GM12874 (cell line): ENCODE data around the gene C14orf180.

ENCODE experiments used
- CTCF ChIP-seq: IDR thresholded peaks from 2 replicates; pipeline ENCODE4 v1.5.1; 2011; ENCODE audit warnings: low read depth, mild to moderate bottlenecking, control low read depth, low read length, moderate library complexity; ENCODE audit not compliant: insufficient read depth

C14orf180 gene

DNA sequence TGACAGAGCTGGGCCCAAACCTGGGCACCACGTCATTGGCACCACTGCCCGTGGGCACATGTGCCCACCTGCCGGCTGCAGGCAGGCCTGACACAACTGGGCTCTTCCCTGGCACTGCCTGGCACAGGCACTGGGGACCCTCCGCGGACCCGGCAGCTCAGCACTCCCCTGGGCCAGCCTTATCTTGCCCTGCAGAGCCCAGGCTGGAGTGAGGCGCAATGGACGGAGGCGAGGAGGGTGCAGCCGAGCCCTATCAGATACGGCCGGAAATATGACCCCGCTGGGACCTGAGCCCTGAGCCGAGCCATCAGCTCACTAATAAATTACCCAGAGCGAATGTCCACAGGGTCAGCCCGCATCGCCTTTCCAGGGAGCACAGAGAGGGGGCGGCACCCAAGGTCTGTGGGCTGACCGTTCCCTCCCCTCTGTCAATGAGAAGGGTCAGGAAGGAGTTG lies 1.7 kb upstream of the C14orf180 start:
- no peak for TF ChIP-seq CTCF

GRCh38 chr14:104578321-104578720 lies 1.2 kb upstream of the C14orf180 start:
- no peak for TF ChIP-seq CTCF

DNA sequence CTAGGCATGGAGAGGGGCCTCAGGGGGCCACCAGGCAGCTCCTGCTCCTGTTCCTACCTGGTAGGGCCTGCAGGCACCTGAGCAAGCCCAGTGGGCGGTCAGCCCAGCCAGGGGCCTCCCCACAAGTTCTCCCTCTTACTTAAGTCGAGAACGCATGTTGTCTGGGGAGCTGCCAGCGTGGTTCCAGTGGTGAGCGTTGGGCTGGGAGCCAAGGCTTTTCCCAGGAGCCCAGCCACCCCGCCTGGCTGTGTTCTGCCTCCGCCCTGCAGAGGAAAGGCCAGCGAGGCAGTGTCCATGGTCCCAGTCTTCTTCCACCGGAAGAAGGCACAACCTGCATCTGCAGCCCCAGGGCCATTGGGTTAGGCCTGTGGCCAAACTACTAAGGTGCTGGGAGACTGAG lies 1.4 kb downstream of the C14orf180 start:
- TF ChIP-seq CTCF = no peak

- TF ChIP-seq CTCF = no peak
These were observed 2.0 kb downstream of the C14orf180 start for GRCh38 chr14:104581521-104581920.

DNA sequence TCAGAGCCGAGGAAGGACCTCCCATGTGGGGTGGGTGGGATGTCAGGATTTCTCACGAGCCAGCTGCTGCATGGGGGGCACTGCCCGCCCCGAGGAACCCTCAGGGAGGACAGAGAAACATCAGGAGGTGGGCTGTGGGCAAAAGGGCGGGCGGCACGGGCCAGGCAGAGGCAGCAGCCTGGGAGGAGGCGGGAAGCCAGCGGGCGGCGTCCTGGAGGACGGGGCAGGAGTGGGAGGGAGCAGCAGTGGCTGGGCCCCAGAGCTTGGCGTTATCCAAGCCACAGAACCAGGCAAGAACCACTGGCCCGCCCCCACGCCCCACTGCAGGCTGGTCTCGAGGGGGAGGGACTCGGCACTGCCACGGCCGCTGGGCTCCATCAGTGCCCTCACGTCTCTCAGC lies 2.4 kb downstream of the C14orf180 start:
- no peak for TF ChIP-seq CTCF

- no peak for TF ChIP-seq CTCF
These were observed 3.1 kb downstream of the C14orf180 start for GRCh38 chr14:104582662-104583061.

GRCh38 chr14:104583424-104584306 lies 4.1 kb downstream of the C14orf180 start:
- no peak for TF ChIP-seq CTCF
